Measurements from ENCODE around the gene ERG. TPM values are rescaled to one million over a fixed set of nuclear protein-coding genes. Genes with fewer than 3 reads are reported as not detected.

The ERG gene
- total RNA-seq, 2 experiments from 2014 or later = not detected

GRCh38 chr21:38358098-38358497 is 140.2 kb downstream of the ERG start:
- Mint-ChIP-seq H3K36me3 (ENCODE audit: low read depth) (no peaks in the 10 kb centered on the region), H3K27me3 (ENCODE audit: low read depth) (no peaks in the 10 kb centered on the region), H3K4me1 (ENCODE audit: low read depth) (no peaks in the 10 kb centered on the region), H3K9me3 (ENCODE audit: insufficient read depth) (no peaks in the 10 kb centered on the region), H3K4me3 (no peak overlapping the region), H3K27ac (no peak overlapping the region)
- DNase-seq = no peak
- ATAC-seq = no peak
- POLR2A ChIA-PET = no interaction called here
- CTCF ChIA-PET = interaction anchor here (2.4 kb wide), 1 partner anchor 141 kb away, joined by 17 read pairs; no protein-coding TSS in a partner anchor

- H3K9me3 Mint-ChIP-seq (ENCODE audit: insufficient read depth) = no peaks in the 10 kb centered on the region
- H3K27me3 Mint-ChIP-seq (ENCODE audit: low read depth) = peaks cover under 1% of the 10 kb centered on the region
- H3K36me3 Mint-ChIP-seq (ENCODE audit: low read depth) = no peaks in the 10 kb centered on the region
- ATAC-seq (no peak), DNase-seq (no peak)
- no peaks in the 10 kb centered on the region for H3K4me1 Mint-ChIP-seq (ENCODE audit: low read depth)
- no peak overlapping the region for H3K4me3 Mint-ChIP-seq
- POLR2A ChIA-PET = no interaction called here
- CTCF ChIA-PET = interaction anchor here (0.7 to 2.4 kb wide), 9 partner anchors 13 to 233 kb away, joined by 3 to 17 read pairs (median 5); no protein-coding TSS in a partner anchor
- no peak overlapping the region for H3K27ac Mint-ChIP-seq
These were observed 141.2 kb downstream of the ERG start for GRCh38 chr21:38356883-38357625.

GRCh38 chr21:38355992-38356781 is 142.1 kb downstream of the ERG start:
- Mint-ChIP-seq H3K36me3 (ENCODE audit: low read depth) (no peaks in the 10 kb centered on the region), H3K4me3 (no peak overlapping the region), H3K27ac (no peak overlapping the region), H3K9me3 (ENCODE audit: insufficient read depth) (no peaks in the 10 kb centered on the region), H3K27me3 (ENCODE audit: low read depth) (peaks cover 5% of the 10 kb centered on the region), H3K4me1 (ENCODE audit: low read depth) (no peaks in the 10 kb centered on the region)
- ChIA-PET POLR2A (no interaction called here), CTCF (interaction anchor here (0.7 to 2.4 kb wide), 13 partner anchors 12 to 232 kb away, joined by 3 to 17 read pairs (median 4); no protein-coding TSS in a partner anchor)
- ATAC-seq (peak; percentile 75), DNase-seq (peak; percentile 76)

- ChIA-PET CTCF (interaction anchor here (0.6 to 2.4 kb wide), 11 partner anchors 18 to 1098 kb away, joined by 3 to 11 read pairs (median 4); no protein-coding TSS in a partner anchor), POLR2A (no interaction called here)
- H3K27me3 Mint-ChIP-seq (ENCODE audit: low read depth) = peaks cover 5% of the 10 kb centered on the region
- H3K4me1 Mint-ChIP-seq (ENCODE audit: low read depth) = no peaks in the 10 kb centered on the region
- no peaks in the 10 kb centered on the region for H3K36me3 Mint-ChIP-seq (ENCODE audit: low read depth)
- no peak overlapping the region for H3K27ac Mint-ChIP-seq
- no peak for ATAC-seq
- no peaks in the 10 kb centered on the region for H3K9me3 Mint-ChIP-seq (ENCODE audit: insufficient read depth)
- H3K4me3 Mint-ChIP-seq = no peak overlapping the region
- no peak for DNase-seq
These were observed 142.9 kb downstream of the ERG start for GRCh38 chr21:38355353-38355752.

GRCh38 chr21:38354746-38355145 is 143.5 kb downstream of the ERG start:
- Mint-ChIP-seq H3K36me3 (ENCODE audit: low read depth) (no peaks in the 10 kb centered on the region), H3K4me3 (no peak overlapping the region), H3K9me3 (ENCODE audit: insufficient read depth) (no peaks in the 10 kb centered on the region), H3K27ac (no peak overlapping the region), H3K27me3 (ENCODE audit: low read depth) (peaks cover 5% of the 10 kb centered on the region), H3K4me1 (ENCODE audit: low read depth) (no peaks in the 10 kb centered on the region)
- no peak for ATAC-seq
- ChIA-PET POLR2A (no interaction called here), CTCF (interaction anchor here (0.6 to 2.4 kb wide), 9 partner anchors 17 to 1098 kb away, joined by 3 to 11 read pairs (median 5); no protein-coding TSS in a partner anchor)
- no peak for DNase-seq

- CTCF ChIA-PET = interaction anchor here (0.9 to 3.8 kb wide), 6 partner anchors 105 to 642 kb away, joined by 3 to 49 read pairs (median 8); no protein-coding TSS in a partner anchor
- H3K27me3 Mint-ChIP-seq (ENCODE audit: low read depth) = peaks cover 5% of the 10 kb centered on the region
- no peaks in the 10 kb centered on the region for H3K9me3 Mint-ChIP-seq (ENCODE audit: insufficient read depth)
- no peaks in the 10 kb centered on the region for H3K36me3 Mint-ChIP-seq (ENCODE audit: low read depth)
- ATAC-seq = no peak
- H3K27ac Mint-ChIP-seq = no peak overlapping the region
- no peak overlapping the region for H3K4me3 Mint-ChIP-seq
- no peak for DNase-seq
- H3K4me1 Mint-ChIP-seq (ENCODE audit: low read depth) = no peaks in the 10 kb centered on the region
- POLR2A ChIA-PET = no interaction called here
These were observed 144.0 kb downstream of the ERG start for GRCh38 chr21:38354231-38354630.

GRCh38 chr21:38352536-38353219 is 145.6 kb downstream of the ERG start:
- POLR2A ChIA-PET = no interaction called here
- H3K36me3 Mint-ChIP-seq (ENCODE audit: low read depth) = no peaks in the 10 kb centered on the region
- ATAC-seq (no peak), DNase-seq (peak; percentile 39)
- H3K4me1 Mint-ChIP-seq (ENCODE audit: low read depth) = no peaks in the 10 kb centered on the region
- H3K9me3 Mint-ChIP-seq (ENCODE audit: insufficient read depth) = no peaks in the 10 kb centered on the region
- CTCF ChIA-PET = interaction anchor here (0.7 to 3.8 kb wide), 24 partner anchors 10 to 216 kb away, joined by 3 to 49 read pairs (median 4); no protein-coding TSS in a partner anchor
- no peak overlapping the region for H3K27ac Mint-ChIP-seq
- H3K27me3 Mint-ChIP-seq (ENCODE audit: low read depth) = peaks cover 5% of the 10 kb centered on the region
- H3K4me3 Mint-ChIP-seq = no peak overlapping the region

- no peak for ATAC-seq
- POLR2A ChIA-PET = no interaction called here
These were observed 146.2 kb downstream of the ERG start for GRCh38 chr21:38351961-38352521.

GRCh38 chr21:38351176-38351959 is 146.9 kb downstream of the ERG start:
- H3K27ac Mint-ChIP-seq = no peak overlapping the region
- ATAC-seq = no peak
- DNase-seq = no peak
- no peaks in the 10 kb centered on the region for H3K4me1 Mint-ChIP-seq (ENCODE audit: low read depth)
- peaks cover 5% of the 10 kb centered on the region for H3K27me3 Mint-ChIP-seq (ENCODE audit: low read depth)
- H3K4me3 Mint-ChIP-seq = no peak overlapping the region
- ChIA-PET CTCF (interaction anchor here (0.7 to 3.8 kb wide), 13 partner anchors 9 to 214 kb away, joined by 3 to 49 read pairs (median 3); no protein-coding TSS in a partner anchor), POLR2A (no interaction called here)
- no peaks in the 10 kb centered on the region for H3K9me3 Mint-ChIP-seq (ENCODE audit: insufficient read depth)
- no peaks in the 10 kb centered on the region for H3K36me3 Mint-ChIP-seq (ENCODE audit: low read depth)

More at GRCh38 chr21:38351961-38352521, 146.2 kb downstream of the ERG start:
- no peak overlapping the region for H3K27ac Mint-ChIP-seq
- CTCF ChIA-PET = interaction anchor here (0.7 to 3.8 kb wide), 24 partner anchors 9 to 215 kb away, joined by 3 to 49 read pairs (median 4); no protein-coding TSS in a partner anchor
- peaks cover 5% of the 10 kb centered on the region for H3K27me3 Mint-ChIP-seq (ENCODE audit: low read depth)
- no peaks in the 10 kb centered on the region for H3K4me1 Mint-ChIP-seq (ENCODE audit: low read depth)
- H3K9me3 Mint-ChIP-seq (ENCODE audit: insufficient read depth) = no peaks in the 10 kb centered on the region
- H3K4me3 Mint-ChIP-seq = no peak overlapping the region
- DNase-seq = no peak
- no peaks in the 10 kb centered on the region for H3K36me3 Mint-ChIP-seq (ENCODE audit: low read depth)

GRCh38 chr21:38350684-38351083 is 147.6 kb downstream of the ERG start:
- Mint-ChIP-seq H3K4me1 (ENCODE audit: low read depth) (no peaks in the 10 kb centered on the region), H3K4me3 (no peak overlapping the region), H3K27me3 (ENCODE audit: low read depth) (peaks cover 5% of the 10 kb centered on the region), H3K36me3 (ENCODE audit: low read depth) (no peaks in the 10 kb centered on the region), H3K27ac (no peak overlapping the region), H3K9me3 (ENCODE audit: insufficient read depth) (no peaks in the 10 kb centered on the region)
- ATAC-seq = no peak
- no peak for DNase-seq
- ChIA-PET POLR2A (no interaction called here), CTCF (interaction anchor here (1.8 to 3.8 kb wide), 2 partner anchors 8 to 132 kb away, joined by 6 to 49 read pairs; no protein-coding TSS in a partner anchor)

- CTCF ChIA-PET = no interaction called here
- no peak overlapping the region for H3K27ac Mint-ChIP-seq
- H3K4me1 Mint-ChIP-seq (ENCODE audit: low read depth) = no peaks in the 10 kb centered on the region
These were observed 148.3 kb downstream of the ERG start for GRCh38 chr21:38349977-38350376.

More at GRCh38 chr21:38349977-38350376, 148.3 kb downstream of the ERG start:
- ATAC-seq (no peak), DNase-seq (no peak)
- Mint-ChIP-seq H3K36me3 (ENCODE audit: low read depth) (no peaks in the 10 kb centered on the region), H3K27me3 (ENCODE audit: low read depth) (peaks cover 5% of the 10 kb centered on the region), H3K9me3 (ENCODE audit: insufficient read depth) (no peaks in the 10 kb centered on the region), H3K4me3 (no peak overlapping the region)
- POLR2A ChIA-PET = no interaction called here

Measured in activated CD8-positive, alpha-beta T cell treated with anti-CD3 and anti-CD28 coated beads, Interleukin-2, amount 10 ng/mL, durations not matched to agents 7 days and 5 days (primary cell).